DND-41 (cell line): ENCODE measurements around the gene MYO5C.

Experiments used
- EZH2 ChIP-seq: IDR thresholded peaks from 3 replicates; pipeline ENCODE4 v1.6.1; 2012; ENCODE audit warnings: borderline replicate concordance, low read depth, mild to moderate bottlenecking, moderate library complexity, low read length, inconsistent platforms; ENCODE audit not compliant: severe bottlenecking
- TF ChIP-seq, protein P1 (sequence below): IDR thresholded peaks from 2 replicates; pipeline ENCODE4 v1.5.1; 2012; ENCODE audit warnings: borderline replicate concordance, low read length, moderate library complexity, mild to moderate bottlenecking; ENCODE audit not compliant: poor library complexity, severe bottlenecking; ENCODE audit errors: extremely low read depth

- TF ChIP-seq, protein P1, sequence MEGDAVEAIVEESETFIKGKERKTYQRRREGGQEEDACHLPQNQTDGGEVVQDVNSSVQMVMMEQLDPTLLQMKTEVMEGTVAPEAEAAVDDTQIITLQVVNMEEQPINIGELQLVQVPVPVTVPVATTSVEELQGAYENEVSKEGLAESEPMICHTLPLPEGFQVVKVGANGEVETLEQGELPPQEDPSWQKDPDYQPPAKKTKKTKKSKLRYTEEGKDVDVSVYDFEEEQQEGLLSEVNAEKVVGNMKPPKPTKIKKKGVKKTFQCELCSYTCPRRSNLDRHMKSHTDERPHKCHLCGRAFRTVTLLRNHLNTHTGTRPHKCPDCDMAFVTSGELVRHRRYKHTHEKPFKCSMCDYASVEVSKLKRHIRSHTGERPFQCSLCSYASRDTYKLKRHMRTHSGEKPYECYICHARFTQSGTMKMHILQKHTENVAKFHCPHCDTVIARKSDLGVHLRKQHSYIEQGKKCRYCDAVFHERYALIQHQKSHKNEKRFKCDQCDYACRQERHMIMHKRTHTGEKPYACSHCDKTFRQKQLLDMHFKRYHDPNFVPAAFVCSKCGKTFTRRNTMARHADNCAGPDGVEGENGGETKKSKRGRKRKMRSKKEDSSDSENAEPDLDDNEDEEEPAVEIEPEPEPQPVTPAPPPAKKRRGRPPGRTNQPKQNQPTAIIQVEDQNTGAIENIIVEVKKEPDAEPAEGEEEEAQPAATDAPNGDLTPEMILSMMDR = no peak
- no peak for TF ChIP-seq EZH2
Measured at GRCh38 chr15:52328680-52329079, 33.1 kb upstream of the MYO5C start.
